Pulmonary artery endothelial cell (primary cell): ENCODE measurements around the gene CSNK2A3. TPM values are rescaled to one million over a fixed set of nuclear protein-coding genes. Genes with fewer than 3 reads are reported as not detected.

Experiments
- DNase-seq: peaks from one replicate; pipeline ENCODE4 v3.0.0-alpha.2; 2011; ENCODE audit warnings: low read depth, low spot score
- total RNA-seq: library from RNA; depleted of rRNA; stranded (reverse); fragments of >200 nt; gene quantifications from 2 replicates; pipeline ENCODE4 v1.2.3, GENCODE V29; 2014

Gene CSNK2A3
- total RNA-seq, 1 donor from 2014 or later = 1.4 TPM

DNA sequence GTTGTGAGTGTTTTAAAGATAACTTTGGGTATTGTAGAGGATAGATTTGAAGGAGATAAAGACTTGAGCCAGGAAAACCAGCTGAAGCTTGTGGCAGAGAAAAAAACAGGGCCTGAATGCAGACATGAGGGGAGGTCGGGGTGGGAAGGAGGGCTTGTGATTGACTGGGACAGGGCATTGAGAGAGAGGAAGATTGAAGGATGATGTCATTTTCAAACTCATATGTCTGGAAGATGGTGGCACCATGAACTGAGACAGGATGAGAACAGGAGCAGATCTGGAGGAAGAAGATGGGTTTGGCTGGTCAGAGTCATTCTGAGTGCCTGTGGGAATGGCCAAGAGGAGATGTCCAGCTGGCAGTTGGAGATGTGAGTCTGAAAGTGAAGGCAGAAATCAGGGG is 14.7 kb downstream of the CSNK2A3 start:
- DNase-seq = no peak

DNA sequence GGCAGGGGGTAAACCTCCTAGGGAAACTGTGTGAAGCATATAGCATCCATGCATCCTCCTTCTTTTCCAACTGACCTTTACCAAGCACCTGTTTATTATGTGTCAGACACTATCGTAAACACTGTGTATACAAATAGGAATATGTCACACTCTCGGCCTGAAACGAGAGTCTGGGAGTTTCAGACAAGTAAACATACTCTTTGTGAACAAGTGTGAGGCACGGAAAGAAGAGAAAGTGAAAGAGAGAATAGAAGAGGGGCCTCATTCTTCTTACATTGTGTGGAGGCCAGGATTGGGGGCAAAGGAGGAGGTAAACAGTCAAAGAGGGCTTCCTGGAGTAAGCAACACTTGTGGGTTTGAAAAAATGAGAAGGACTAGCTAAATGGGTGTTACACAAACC is 16.4 kb downstream of the CSNK2A3 start:
- DNase-seq = no peak

DNA sequence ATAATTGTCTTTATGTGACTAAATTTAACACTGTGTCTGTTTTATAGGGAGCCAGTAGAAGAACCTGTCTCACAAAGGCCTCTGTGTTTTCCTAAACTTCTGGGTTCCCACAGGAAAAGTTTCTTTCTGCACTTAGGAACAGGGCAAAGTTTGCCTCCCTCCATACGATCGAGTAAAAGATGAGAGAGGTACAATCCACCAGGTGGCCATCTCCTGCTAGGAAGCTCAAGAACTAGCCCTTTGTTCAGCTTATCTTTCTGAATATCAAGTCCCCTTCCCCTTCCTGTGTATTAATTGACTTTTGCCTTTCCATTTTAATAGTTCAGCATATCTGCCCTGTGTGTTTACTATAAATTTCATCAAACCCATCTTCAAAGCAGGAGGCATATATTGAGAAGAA is 18.0 kb downstream of the CSNK2A3 start:
- DNase-seq = no peak

DNA sequence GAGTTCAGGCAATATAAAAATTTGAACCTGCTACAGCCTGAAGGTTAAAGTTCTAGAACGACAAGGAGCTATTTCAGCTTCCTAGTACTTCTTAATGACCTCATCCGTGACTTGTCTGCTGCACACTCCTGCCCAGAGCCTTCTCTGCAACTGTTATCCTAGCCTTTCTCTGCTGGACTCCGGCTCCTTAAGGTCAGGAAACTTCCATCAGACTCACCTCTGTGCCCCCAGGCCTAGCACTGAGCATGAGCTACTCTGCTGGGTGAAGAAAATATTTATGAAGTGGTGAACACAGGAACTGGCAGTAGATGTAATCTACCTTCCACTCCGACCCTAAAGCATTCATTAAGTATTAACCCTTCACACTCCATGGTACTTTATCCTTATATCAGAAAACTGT is 18.4 kb downstream of the CSNK2A3 start:
- DNase-seq = no peak

DNA sequence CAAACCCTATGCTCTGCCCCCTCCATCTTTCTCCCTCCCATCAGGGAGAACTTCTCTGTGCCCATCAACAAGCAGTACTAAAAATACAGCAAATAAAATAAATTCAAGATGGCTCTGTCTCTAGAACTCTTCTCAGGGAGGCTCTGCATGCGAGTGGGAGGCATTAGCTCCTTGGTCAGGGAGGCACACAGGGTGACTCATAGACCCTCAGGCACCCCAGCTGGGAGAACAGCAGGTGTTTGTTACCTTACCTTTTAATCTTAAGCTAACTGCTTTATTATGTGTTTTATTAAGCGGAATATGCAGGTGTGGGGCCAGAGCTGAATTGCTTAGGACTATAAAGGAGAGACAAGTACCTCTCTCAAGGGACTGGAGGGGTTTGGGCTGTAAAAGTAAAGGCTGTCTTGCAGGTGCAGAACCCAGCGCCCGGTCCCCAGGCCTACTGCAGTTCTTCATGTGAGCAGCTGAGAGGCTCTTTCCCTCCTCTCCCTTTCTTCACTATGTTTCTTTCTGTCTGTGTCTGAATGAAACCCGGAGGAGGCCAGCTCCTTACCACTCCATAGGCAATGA is 20.8 kb downstream of the CSNK2A3 start:
- DNase-seq = no peak

DNA sequence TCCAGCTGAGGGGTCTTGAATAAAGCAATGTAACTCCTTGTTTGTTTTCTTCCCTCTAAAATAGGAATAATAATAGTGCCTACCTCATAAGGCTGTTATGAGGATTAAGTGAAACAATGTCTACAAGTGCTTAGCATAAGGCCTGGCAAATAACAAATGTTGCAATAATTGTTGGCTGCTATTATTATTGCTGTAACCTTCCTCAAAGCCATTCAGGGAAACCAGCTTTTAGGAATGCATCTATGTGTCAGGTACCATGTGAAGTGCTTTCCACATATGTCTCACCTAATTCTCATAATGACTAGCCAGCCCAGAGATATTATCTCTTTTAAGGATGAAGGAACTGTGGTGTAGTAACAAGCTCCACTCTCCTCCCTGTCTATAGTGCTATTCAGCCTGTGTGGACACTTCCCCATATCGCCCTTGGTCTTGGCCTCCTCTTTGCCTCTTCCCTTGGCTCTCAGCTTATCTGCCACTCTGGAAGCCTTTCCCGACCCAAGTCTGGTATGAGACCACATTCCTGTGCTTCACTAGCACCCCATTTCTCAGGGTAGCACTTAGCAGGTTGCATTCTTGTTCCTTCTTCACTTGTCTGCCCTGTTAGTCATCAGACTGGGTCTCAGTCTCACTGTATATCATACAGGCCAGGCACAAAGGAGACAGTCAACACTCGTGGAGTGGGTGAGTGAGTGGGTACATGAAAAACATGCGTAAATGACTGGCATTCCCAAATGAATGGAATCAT is 23.8 kb downstream of the CSNK2A3 start:
- DNase-seq = no peak

DNA sequence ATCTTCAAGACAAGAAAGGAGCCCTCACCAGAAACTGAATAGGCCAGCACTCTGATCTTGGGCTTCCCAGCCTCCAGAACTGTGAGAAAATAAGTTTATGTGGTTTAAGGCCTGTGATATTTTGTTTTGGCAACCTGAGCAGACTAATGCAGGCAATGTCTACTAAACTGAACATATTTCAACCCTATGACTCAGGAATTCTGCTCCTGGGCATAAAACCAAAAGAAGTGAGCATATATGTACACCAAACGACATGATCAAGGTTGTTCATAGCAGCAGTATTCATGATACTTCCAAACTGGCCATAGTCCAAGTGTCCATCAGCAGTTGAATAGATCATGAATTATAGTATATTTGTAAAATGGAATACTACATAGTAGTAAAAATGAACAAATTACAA is 29.0 kb downstream of the CSNK2A3 start:
- no peak for DNase-seq

DNA sequence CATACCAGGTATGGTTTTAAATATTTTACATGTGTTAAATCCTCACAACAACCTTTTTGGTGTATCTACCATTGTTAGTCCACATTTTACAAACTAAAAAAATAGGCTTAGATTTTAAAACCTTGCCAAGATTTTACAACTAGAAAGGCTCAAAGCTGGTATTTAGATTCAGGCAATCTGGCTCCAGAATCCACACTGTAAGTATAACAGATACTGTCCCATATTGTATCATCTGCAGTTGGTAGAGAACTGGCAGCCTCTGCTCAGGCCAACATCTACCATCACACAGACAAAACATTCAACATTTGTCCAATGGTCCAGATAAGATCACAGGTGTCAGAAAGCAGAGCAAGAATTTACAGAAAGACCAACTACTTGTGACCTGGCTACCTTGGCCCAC is 30.9 kb downstream of the CSNK2A3 start:
- DNase-seq = no peak

DNA sequence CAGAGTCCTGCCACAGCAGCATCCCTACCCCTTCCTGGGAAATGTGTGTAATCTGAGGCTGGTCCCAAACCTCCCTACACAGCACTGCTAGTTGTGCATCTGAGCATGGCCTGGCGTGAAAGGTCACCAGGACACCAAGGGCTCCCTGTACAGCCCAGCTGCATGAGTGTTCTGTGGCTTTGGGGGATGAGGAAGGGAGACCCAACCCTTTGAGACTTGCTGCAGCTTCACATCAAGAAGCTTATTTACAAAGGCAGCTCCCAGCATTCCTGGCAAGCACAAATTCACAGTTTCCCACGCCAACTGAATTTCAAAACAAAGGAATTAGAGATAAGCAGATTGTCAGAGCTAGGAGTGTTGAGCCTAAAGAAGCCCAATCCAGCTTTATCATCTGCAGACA is 32.2 kb downstream of the CSNK2A3 start:
- no peak for DNase-seq

DNA sequence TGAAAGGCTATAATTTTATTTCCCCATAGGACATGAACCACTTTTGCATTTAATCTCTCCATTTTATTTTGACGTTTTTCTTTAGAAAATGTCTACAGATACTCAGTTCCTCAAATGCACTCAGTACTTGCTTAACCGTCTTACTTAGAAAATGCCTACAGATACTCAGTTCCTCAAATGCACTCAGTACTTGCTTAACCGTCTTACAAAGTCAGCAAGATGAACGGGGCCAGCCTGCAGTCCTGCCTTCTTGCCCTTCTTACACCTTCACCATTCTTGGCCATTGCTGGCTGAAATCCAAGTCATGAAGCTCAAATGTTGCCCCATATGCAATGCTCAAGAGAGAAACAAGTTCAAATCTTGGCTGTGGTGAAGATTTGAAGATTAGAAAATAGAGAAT is 34.1 kb downstream of the CSNK2A3 start:
- DNase-seq = no peak

DNA sequence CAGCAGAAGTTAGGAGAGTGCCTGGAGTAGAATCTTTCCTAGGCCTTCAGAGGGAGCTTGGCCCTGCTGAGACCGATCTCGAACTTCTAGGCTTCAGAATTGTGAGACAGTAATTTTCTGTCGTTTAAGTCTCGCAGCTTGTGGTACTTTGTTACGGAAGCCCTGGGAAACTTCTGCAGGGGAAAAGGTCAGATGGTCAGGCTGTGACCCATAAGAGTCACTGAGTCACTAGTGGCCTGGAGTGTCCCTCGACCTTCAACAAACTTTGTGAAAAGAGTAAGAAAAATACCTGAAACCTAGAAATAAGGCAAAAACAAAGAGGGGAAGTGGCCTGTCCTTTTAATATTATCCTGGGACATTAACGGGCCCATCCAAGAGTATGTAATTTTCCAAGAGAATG is 34.6 kb downstream of the CSNK2A3 start:
- DNase-seq = no peak

DNA sequence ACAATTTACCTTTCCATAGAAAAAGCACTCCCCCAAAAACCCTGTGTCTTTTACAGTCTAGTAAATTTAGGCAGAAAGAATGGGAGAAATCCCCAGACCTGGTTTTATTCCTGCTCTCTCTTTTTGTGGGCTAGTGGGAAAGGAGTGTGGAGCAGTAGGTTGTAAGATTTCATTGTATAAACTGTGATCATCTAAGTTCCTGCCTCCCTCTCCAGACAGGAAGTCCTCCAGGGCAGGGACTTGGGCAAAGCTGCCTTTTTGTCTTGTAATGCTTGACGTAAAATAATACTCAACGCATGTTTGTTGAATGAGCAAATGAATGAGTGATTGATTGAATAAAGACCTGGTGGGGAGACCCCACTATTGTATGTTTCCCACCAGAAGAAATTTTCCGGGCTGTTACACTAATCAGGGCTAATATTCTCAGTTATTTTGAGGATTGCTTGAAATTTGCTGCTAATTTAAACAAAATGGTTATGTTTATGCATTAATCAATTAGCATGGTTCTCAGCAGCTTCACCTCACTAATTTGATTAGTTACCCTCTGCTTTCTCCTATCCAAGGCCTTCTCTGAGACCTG is 36.3 kb downstream of the CSNK2A3 start:
- no peak for DNase-seq

DNA sequence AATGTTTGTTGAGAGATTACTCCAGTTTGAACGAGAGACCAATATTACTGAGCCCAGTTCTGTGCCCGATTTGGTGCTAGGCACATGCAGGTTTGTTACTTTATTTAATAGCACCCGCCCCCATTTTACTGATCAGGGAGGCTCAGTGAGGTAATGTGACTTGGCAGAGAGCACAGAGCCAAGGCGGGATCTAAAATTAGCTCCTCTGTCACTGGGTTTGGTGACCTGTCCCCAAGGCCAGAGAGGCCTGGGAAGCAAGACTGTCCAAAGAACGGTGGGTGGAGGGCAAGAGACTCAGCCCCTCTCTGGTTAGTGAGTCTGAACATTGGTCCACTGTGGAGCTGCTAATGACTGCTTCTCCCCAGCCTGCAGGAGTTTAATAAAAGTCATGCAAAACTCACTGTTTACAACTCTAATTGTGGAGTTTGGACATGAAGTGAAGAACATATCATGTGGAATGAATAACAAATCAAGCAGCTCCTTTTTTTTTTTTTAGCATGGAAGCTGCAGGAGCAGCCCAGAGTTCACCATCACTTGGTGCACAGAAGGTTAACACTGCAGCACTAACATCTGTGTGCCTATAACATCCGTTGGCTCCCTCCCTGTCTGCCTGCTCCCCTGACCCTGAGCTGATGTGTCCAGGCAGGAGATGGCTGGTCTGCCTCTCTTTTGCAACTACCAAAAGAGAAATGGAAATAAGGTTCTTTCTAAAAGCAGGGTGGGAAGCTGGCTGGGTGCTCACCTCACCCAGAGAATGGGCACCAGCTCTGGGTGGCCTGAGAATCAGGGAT is 39.0 kb downstream of the CSNK2A3 start:
- no peak for DNase-seq

DNA sequence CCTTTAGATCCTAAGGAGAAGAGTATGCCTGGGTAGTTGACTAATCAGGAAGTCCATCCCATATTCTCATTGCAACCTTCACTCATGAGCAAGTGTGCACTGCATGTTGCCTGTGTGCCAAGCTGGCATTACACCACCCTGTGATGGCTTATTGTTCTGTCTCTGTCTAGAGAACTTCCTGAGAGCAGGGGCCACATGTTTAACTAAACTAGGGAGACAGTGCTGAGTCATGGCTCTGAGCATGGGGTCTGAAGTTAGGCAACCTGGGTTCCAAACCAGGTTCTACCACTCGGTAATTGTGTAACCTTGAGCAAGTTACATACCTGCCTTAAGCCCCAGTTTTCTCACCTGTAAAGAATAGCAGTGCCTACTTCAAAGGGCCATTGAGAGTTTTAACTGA is 39.6 kb downstream of the CSNK2A3 start:
- no peak for DNase-seq

DNA sequence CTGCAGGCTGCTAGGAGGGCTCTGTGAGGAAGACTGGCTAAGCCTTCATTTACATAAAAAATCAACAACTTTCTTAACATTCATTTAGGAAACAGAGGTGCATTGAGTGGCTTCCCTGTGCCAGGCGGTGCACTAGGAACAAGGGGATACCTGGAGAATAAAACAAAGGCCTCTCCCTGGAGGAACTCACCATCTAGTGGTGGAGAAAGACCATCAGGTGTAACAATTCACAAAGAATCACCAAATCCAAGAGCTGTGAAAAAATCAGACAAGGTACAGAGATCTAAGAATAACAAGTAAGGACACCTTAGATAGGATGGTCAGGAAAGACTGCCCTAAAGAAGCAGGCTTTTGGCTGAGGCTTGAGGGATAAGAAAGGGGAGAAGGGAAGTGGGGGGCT is 40.3 kb downstream of the CSNK2A3 start:
- no peak for DNase-seq

DNA sequence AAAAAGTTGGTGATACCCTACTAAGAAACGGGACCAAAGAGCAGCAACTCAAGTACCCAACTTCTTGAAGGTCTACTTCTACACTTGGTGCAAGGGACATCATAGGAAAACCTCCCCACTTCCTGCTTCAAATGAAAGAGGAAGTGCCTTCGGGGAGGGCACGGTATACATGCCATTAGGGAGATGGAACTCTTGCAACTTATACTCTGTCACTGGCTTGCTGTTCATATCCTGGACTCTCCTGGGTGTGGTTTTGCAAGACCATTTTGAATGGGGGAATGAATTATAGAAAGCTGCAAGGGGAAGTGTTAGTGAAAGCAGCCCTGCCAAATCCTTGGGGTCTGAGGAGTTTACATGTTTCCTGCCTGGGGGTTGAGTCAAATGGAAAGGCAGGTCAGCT is 41.9 kb downstream of the CSNK2A3 start:
- DNase-seq = no peak

DNA sequence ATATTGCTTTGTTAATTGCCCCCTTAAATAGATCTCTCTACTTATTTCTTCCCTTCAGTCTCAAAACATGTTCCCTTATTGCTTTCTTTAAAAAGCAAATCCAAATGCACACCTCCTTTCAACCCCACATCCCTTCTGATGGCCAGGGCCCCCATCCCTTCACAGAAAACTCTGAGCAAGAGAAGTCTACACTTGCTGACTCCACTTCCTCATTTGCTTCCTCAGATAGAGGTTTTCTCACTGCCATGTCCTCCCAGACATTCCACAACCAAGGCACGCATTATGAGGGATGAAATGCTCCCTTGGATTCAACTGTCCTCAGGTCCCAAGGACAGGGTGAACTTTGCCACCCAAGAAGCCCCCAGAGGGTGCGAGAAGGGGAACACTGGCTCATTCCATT is 43.1 kb downstream of the CSNK2A3 start:
- DNase-seq = no peak

DNA sequence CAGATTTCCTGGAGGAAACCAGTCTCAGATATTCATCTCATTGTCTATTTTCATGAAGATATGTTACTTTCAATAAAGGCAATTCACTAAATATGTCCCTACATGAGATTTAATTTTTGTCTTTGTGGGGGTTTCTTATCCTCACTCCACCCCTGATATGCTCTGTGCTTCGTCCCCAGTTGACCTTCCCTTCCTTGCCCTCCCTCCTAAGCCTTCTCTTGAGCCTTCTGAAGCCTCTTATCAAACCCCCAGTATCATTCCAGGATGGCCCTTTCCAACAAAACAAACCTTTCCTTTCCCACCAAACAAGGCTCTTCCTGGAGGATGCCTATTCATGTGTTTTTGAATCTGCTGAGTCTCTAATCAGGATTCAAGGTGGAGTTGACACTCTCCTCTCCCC is 44.8 kb downstream of the CSNK2A3 start:
- no peak for DNase-seq

DNA sequence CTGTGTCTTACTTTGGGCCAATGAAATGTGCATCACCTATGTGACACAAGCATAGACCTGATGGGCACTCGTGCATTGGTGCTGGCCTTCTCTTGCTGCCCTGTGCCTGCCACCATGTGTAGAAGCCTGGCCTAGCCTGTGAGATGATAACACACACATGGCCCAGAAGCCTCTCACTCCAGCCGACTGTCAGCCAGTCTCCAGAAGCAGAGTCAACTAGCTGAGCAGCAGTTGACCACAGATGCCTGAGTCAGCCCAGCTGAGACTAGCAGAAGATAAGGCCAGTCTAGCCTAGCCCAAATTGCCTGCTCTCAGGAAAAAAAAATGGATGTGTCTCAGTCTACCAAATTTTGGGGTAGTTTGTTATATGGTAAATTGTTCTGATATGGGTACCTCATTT is 46.2 kb downstream of the CSNK2A3 start:
- DNase-seq = no peak

DNA sequence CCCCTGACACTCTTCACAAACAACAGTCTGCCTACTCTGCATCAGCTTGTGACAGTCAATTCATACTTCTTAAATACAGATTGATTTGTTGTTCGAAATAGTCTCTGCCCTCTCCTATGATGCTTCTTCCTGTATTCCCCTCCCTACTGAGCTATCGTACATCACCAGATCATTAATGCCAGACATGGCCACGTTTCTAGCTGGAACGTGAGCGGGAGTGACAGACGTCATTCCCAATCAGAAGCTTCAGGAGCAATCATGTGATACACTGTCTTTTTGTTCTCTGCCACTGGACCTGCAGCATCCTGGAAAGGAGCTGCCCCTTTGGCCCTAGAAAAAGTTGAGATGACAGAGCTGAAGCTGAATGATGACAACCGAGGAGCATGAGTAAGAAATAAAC is 48.5 kb downstream of the CSNK2A3 start:
- DNase-seq = no peak

DNA sequence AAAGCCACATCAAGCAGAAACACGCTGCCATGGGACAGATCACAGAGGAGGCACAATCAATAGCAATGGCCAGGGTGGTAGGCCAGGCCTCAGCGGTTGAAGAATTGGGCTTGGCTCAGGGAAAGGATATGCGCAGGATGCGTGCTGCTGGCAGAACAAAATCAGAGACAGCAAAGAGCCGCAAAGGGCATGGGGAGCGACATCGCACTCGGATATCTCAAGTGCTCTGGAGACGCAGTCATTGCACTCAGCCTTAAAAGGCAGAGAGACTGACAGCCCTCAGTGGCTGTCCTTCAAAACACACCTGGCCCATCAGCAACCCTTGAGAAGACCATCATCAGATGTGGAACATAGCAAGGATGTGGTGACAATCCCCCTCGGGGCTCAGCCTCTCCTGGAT is 50.5 kb downstream of the CSNK2A3 start:
- DNase-seq = no peak
